Astrocyte of the spinal cord (primary cell): ENCODE data around the gene SLC35E3.
A peak's percentile ranks its signal among the peaks of the same experiment; 100 is the strongest.
"Not testable (repeated sequence)": the region's sequence is repeated elsewhere in the genome, so short reads cannot be mapped to it uniquely, and the experiment has no call there.

ENCODE experiments used
- DNase-seq: peaks from one replicate; pipeline ENCODE4 v3.0.0; 2011; ENCODE audit warnings: low read depth, low spot score
- H3K4me3 ChIP-seq: 2 replicates; pipeline ENCODE4 v1.5.1; 2011; ENCODE audit warnings: low read depth, mild to moderate bottlenecking, low read length, moderate library complexity
- in situ Hi-C: cut with HindIII; loops from 2 replicates; pipeline ENCODE4 v1.10.0; 2017; ENCODE audit warnings: low sequenced_read_pairs
- TF ChIP-seq, protein P1 (sequence below): IDR thresholded peaks from 2 replicates; pipeline ENCODE4 v1.5.1; 2012; ENCODE audit warnings: low read depth, mild to moderate bottlenecking, low read length, inconsistent platforms

The SLC35E3 gene

GRCh38 chr12:68809190-68810026, 63.4 kb downstream of the SLC35E3 start:
- peak overlapping the region; percentile 98 for H3K4me3 ChIP-seq
- TF ChIP-seq, protein P1, sequence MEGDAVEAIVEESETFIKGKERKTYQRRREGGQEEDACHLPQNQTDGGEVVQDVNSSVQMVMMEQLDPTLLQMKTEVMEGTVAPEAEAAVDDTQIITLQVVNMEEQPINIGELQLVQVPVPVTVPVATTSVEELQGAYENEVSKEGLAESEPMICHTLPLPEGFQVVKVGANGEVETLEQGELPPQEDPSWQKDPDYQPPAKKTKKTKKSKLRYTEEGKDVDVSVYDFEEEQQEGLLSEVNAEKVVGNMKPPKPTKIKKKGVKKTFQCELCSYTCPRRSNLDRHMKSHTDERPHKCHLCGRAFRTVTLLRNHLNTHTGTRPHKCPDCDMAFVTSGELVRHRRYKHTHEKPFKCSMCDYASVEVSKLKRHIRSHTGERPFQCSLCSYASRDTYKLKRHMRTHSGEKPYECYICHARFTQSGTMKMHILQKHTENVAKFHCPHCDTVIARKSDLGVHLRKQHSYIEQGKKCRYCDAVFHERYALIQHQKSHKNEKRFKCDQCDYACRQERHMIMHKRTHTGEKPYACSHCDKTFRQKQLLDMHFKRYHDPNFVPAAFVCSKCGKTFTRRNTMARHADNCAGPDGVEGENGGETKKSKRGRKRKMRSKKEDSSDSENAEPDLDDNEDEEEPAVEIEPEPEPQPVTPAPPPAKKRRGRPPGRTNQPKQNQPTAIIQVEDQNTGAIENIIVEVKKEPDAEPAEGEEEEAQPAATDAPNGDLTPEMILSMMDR, result no peak
- in situ Hi-C loops, result no loop called here
- DNase-seq, result no peak

GRCh38 chr12:68810027-68810389, 64.0 kb downstream of the SLC35E3 start:
- peak overlapping the region; percentile 98 for H3K4me3 ChIP-seq
- DNase-seq, in situ Hi-C loops: not testable (repeated sequence)

- in situ Hi-C loops, DNase-seq: not testable (repeated sequence)
- H3K4me3 ChIP-seq, result peak overlapping the region; percentile 12
These were observed 65.6 kb downstream of the SLC35E3 start for GRCh38 chr12:68811573-68811972.

DNA sequence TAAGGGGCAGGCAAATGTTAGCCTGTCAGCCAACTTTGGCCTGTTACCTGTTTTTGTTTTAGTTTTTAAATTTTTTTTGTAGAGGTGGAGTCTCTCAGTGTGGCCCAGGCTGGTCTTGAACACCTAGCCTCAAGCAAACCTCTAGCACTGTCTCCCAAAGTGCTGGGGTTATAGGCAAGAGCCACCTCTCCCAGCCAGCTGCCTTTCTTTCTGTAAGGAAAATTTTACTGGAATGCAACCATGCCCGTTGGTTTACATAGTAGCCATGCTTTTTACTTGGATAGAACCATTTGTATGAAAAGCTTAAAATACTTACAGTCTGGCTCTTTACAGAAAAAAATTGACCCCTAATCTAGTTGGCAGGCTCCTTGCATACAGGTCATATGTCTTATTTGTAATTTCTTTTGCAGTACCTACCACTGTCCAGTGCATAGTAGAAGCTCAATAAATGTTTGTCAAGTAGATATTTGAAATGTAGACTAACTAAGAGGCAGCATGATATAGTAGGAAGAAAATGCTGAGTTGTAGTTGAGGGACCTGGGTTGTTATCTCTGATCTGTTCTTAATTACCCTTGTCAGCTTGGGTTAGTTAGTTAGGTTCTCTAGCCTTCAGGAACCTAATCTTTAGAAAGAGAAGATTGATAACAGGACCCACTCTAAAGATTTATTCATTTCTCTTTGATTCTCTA, 66.7 kb downstream of the SLC35E3 start:
- DNase-seq, result no peak
- in situ Hi-C loops, result no loop called here
- H3K4me3 ChIP-seq, result peak overlapping the region; percentile 21
- TF ChIP-seq, protein P1, result no peak

DNA sequence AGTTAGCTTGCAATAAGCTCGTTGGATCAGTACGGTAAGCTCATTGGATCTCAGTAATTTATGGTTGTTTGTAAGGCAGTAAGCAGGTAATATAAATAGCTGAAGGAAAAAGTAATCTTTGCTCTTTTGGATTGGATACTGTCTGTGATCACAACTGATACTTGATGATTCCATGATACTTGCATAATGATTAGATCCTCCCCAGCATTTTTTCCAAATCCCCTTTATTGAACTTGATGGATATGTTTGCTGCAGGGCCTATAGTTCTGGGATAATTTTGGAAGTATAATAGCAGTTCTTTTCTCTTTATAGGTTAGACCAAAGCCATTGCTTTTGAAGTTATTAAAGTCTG, 67.2 kb downstream of the SLC35E3 start:
- in situ Hi-C loops, result no loop called here
- no peak overlapping the region for H3K4me3 ChIP-seq
- DNase-seq, result no peak
- TF ChIP-seq, protein P1, result no peak

GRCh38 chr12:68814490-68815231, 68.7 kb downstream of the SLC35E3 start:
- H3K4me3 ChIP-seq, result no peak overlapping the region
- TF ChIP-seq, protein P1, result no peak
- in situ Hi-C loops, result no loop called here
- no peak for DNase-seq

DNA sequence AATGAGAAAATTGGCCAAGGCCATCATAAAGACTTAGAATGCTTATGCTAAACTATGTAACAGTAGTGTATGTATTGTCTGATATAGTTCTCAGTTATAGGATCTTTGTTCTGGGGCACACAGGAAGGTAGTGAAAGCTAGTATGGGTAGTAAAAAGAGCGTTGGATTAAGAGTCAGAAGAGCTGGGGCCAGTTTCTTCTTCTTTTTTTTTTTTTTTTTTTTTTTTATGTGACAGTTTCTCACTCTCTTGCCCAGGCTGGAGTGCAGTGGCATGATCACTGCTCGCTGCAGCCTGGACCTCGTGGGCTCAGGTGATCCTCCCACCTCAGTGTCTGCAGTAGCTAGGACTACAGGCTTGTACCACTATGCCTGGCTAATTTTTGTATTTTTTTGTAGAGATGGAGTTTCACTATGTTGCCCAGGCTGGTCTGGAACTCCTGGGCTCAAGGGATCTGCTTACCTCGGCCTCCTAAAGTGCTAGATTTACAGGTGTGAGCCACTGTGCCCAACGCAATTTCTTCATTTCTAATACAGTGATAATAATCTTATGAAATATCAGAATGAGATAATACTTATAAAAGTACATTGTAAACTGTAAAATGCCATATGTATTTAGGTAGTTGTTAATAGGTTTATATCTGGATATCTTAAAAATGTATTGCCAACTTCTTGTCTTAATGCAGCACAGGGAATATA, 69.4 kb downstream of the SLC35E3 start:
- no peak for DNase-seq
- in situ Hi-C loops, result no loop called here
- TF ChIP-seq, protein P1, result no peak
- H3K4me3 ChIP-seq, result no peak overlapping the region
